Thyroid gland (tissue), 4 donors: ENCODE results near the gene FUCA2. TPM values are rescaled to one million over a fixed set of nuclear protein-coding genes. Genes with fewer than 3 reads are reported as not detected.

Experiments used
- DNase-seq, 2 donors: peaks; one replicate each; pipeline ENCODE4 v3.0.0-alpha.2; 2019
- H3K27ac ChIP-seq, 3 donors: fragments of 200-600 bp; sonication (generic); 1 replicate in 2 of 3; 2 replicates in 1 of 3; pipeline ENCODE4 v1.5.1; 2016 to 2019; ENCODE audit warnings: mild to moderate bottlenecking in 1 of 3, moderate library complexity in 1 of 3
- H3K27me3 ChIP-seq: fragments of 200-600 bp; sonication (generic); one replicate; pipeline ENCODE4 v1.5.1; 2019
- H3K36me3 ChIP-seq, 2 donors: fragments of 200-600 bp; sonication (generic); one replicate each; pipeline ENCODE4 v1.5.1; 2016 to 2019
- H3K4me1 ChIP-seq, 2 donors: fragments of 200-600 bp; sonication (generic); one replicate each; pipeline ENCODE4 v1.5.1; 2017 to 2019
- H3K4me3 ChIP-seq, 3 donors: fragments of 200-600 bp; sonication (generic); replicated peaks in 1 of 3; 1 replicate in 2 of 3; 2 replicates in 1 of 3; pipeline ENCODE4 v1.5.1; 2016; ENCODE audit warnings: mild to moderate bottlenecking in 1 of 3
- H3K9me3 ChIP-seq: fragments of 200-600 bp; sonication (generic); one replicate; pipeline ENCODE4 v1.5.1; 2017
- CTCF ChIP-seq, 6 experiments: fragments of 200-600 bp in 3 of 6; fragments of 450-650 bp in 3 of 6; sonication (generic) in 3 of 6; IDR thresholded peaks; one replicate each; pipeline ENCODE4 v1.5.1; 2016 to 2019; ENCODE audit warnings: antibody characterized with exemption in 6 of 6, mild to moderate bottlenecking in 2 of 6, inconsistent platforms in 1 of 6, moderate library complexity in 1 of 6
- POLR2A ChIP-seq, 2 donors: fragments of 450-650 bp; IDR thresholded peaks; one replicate each; pipeline ENCODE4 v1.6.1; 2017; ENCODE audit warnings: antibody characterized with exemption in 2 of 2, mild to moderate bottlenecking in 2 of 2, moderate library complexity in 1 of 2
- WGBS, 2 donors: methylation state at CpG; one replicate each; pipeline ENCODE4 v1.1.5; 2017; 5-methylcytosine and 5-hydroxymethylcytosine counted together
- intact Hi-C: fragments of 100-400 bp; cut with DNase I; formaldehyde crosslinking; loops from one replicate; pipeline ENCODE4 v1.15.1; 2023
- total RNA-seq, 4 donors: library from RNA; depleted of rRNA; stranded (reverse); fragments of >200 nt; gene quantifications; one replicate each; pipeline ENCODE4 v1.2.3, GENCODE V29; 2016

The FUCA2 gene
- total RNA-seq, 4 donors from 2014 or later: 31.7 to 59.1 (median 44.7) TPM

- H3K36me3 ChIP-seq: no peaks in the 10 kb centered on the region
- H3K4me3 ChIP-seq: peak overlapping the region in 2 of 3 donors; percentile 9 to 35
- intact Hi-C loops: no loop called here
- WGBS, 2 donors: 1% methylated on average over 13 to 25 of the region's 103 CpGs
- H3K9me3 ChIP-seq: no peaks in the 10 kb centered on the region
- no peaks in the 10 kb centered on the region for H3K27me3 ChIP-seq
- peaks cover 0 to 5% of the 10 kb centered on the region in 2 donors for H3K4me1 ChIP-seq
- H3K27ac ChIP-seq: peak overlapping the region in 2 of 3 donors; percentile 52 to 61
- TF ChIP-seq CTCF (IDR thresholded peaks at IDR 0.05) (peak in 1 of 6 experiments; percentile 50), POLR2A (IDR thresholded peaks at IDR 0.05) (no peak)
- DNase-seq: peak; percentile 46 to 59
These were observed 25.6 kb upstream of the FUCA2 start for GRCh38 chr6:143536866-143537691.

- no peaks in the 10 kb centered on the region for H3K36me3 ChIP-seq
- DNase-seq: peak; percentile 50 to 59
- H3K4me1 ChIP-seq: peaks cover 0 to 5% of the 10 kb centered on the region in 2 donors
- TF ChIP-seq CTCF (IDR thresholded peaks at IDR 0.05) (no peak), POLR2A (IDR thresholded peaks at IDR 0.05) (no peak)
- peak overlapping the region in 2 of 3 donors; percentile 52 to 61 for H3K27ac ChIP-seq
- WGBS, 2 donors: 5 to 31% methylated on average over 2 to 11 of the region's 27 CpGs
- H3K9me3 ChIP-seq: no peaks in the 10 kb centered on the region
- peak overlapping the region in 2 of 3 donors; percentile 9 to 35 for H3K4me3 ChIP-seq
- H3K27me3 ChIP-seq: no peaks in the 10 kb centered on the region
- intact Hi-C loops: no loop called here
These were observed 24.9 kb upstream of the FUCA2 start for GRCh38 chr6:143536461-143536865.

GRCh38 chr6:143535189-143535614, 23.7 kb upstream of the FUCA2 start:
- peaks cover 0 to 5% of the 10 kb centered on the region in 2 donors for H3K4me1 ChIP-seq
- no peak overlapping the region for H3K4me3 ChIP-seq
- intact Hi-C loops: no loop called here
- no peak for DNase-seq
- no peak for TF ChIP-seq POLR2A (IDR thresholded peaks at IDR 0.05)
- TF ChIP-seq CTCF (IDR thresholded peaks at IDR 0.05): no peak
- H3K27ac ChIP-seq: no peak overlapping the region
- 85 to 93% methylated on average over 5 of the region's 5 CpGs for WGBS, 2 donors
- H3K36me3 ChIP-seq: no peaks in the 10 kb centered on the region
- H3K9me3 ChIP-seq: no peaks in the 10 kb centered on the region
- no peaks in the 10 kb centered on the region for H3K27me3 ChIP-seq

GRCh38 chr6:143531720-143532499, 20.4 kb upstream of the FUCA2 start:
- intact Hi-C loops: no loop called here
- no peak overlapping the region for H3K4me3 ChIP-seq
- H3K36me3 ChIP-seq: no peaks in the 10 kb centered on the region
- H3K9me3 ChIP-seq: no peaks in the 10 kb centered on the region
- H3K4me1 ChIP-seq: peaks cover 0 to 5% of the 10 kb centered on the region in 2 donors
- no peak for DNase-seq
- TF ChIP-seq CTCF (IDR thresholded peaks at IDR 0.05) (no peak), POLR2A (IDR thresholded peaks at IDR 0.05) (no peak)
- no peaks in the 10 kb centered on the region for H3K27me3 ChIP-seq
- WGBS, 2 donors: 76% methylated on average over 5 of the region's 5 CpGs
- no peak overlapping the region for H3K27ac ChIP-seq
